Caco-2 (cell line): ENCODE results near the gene ZDHHC19. TPM values are rescaled to one million over a fixed set of nuclear protein-coding genes. Genes with fewer than 3 reads are reported as not detected.
A peak's percentile ranks its signal among the peaks of the same experiment; 100 is the strongest.

Source experiments
- BruUV-seq: library from RNA; stranded (reverse); fragments of 400-500 nt; replicated peaks from 2 replicates; lab custom pipeline; 2021; lab: Mats Ljungman, UMichigan
- CTCF ChIA-PET: fragments of 300-600 bp; sonication (Branson Sonifier 250); formaldehyde crosslinking; loops from one replicate; lab custom pipeline; 2022; ENCODE audit warnings: antibody characterized with exemption; lab: Charles Lee
- POLR2A ChIA-PET: fragments of 300-600 bp; sonication (Branson Sonifier 250); formaldehyde crosslinking; loops from one replicate; lab custom pipeline; 2022; ENCODE audit warnings: antibody characterized with exemption; lab: Charles Lee
- DNase-seq, 2 experiments: peaks; one replicate each; pipeline versions ENCODE4 v3.0.0 to v3.0.0-alpha.2; 2020 to 2022
- H3K27me3 ChIP-seq: replicated peaks from 2 replicates; pipeline ENCODE4 v1.6.0; 2011; ENCODE audit warnings: low read length; ENCODE audit not compliant: control insufficient read depth, insufficient read depth
- H3K36me3 ChIP-seq: 2 replicates; pipeline ENCODE4 v1.5.1; 2011; ENCODE audit warnings: low read length; ENCODE audit not compliant: control insufficient read depth, insufficient read depth
- H3K4me1 ChIP-seq: fragments of 250-450 bp; sonication (Bioruptor Pico); 2 replicates; pipeline ENCODE4 v1.5.1; 2020; ENCODE audit warnings: mild to moderate bottlenecking
- H3K4me3 ChIP-seq: 2 replicates; pipeline ENCODE4 v1.5.1; 2011; ENCODE audit warnings: low read depth, mild to moderate bottlenecking, control low read depth, low read length
- H3K9me3 ChIP-seq: fragments of 250-450 bp; sonication (Bioruptor Pico); 2 replicates; pipeline ENCODE4 v1.5.1; 2020; ENCODE audit warnings: mild to moderate bottlenecking, moderate library complexity
- H3K27ac Mint-ChIP-seq: one replicate; pipeline ENCODE4 v1.8.0; 2022; ENCODE audit warnings: mixed read lengths; ENCODE audit not compliant: unreplicated experiment
- H3K27me3 Mint-ChIP-seq: one replicate; pipeline ENCODE4 v1.8.0; 2022; ENCODE audit warnings: mixed read lengths; ENCODE audit not compliant: insufficient read depth, unreplicated experiment
- H3K36me3 Mint-ChIP-seq: one replicate; pipeline ENCODE4 v1.8.0; 2022; ENCODE audit warnings: mild to moderate bottlenecking, mixed read lengths; ENCODE audit not compliant: insufficient read depth, unreplicated experiment
- H3K4me1 Mint-ChIP-seq: one replicate; pipeline ENCODE4 v1.8.0; 2022; ENCODE audit warnings: low read depth, mixed read lengths; ENCODE audit not compliant: unreplicated experiment
- H3K4me3 Mint-ChIP-seq: one replicate; pipeline ENCODE4 v1.8.0; 2022; ENCODE audit warnings: mild to moderate bottlenecking, moderate library complexity, mixed read lengths; ENCODE audit not compliant: unreplicated experiment
- H3K9me3 Mint-ChIP-seq: one replicate; pipeline ENCODE4 v1.8.0; 2022; ENCODE audit warnings: mixed read lengths; ENCODE audit not compliant: unreplicated experiment
- CTCF ChIP-seq, 2 experiments: fragments of 200-600 bp in 1 of 2; IDR thresholded peaks; 1 replicate in 1 of 2; 2 replicates in 1 of 2; pipeline versions ENCODE4 v1.5.1 to v1.8.0; 2011 to 2022; ENCODE audit warnings: antibody characterized with exemption in 1 of 2, control low read depth in 1 of 2, inconsistent platforms in 1 of 2, low read depth in 1 of 2, low read length in 1 of 2, mild to moderate bottlenecking in 1 of 2, moderate library complexity in 1 of 2; ENCODE audit not compliant: insufficient read depth in 1 of 2, severe bottlenecking in 1 of 2, unreplicated experiment in 1 of 2
- intact Hi-C: fragments of 100-400 bp; cut with micrococcal nuclease; formaldehyde crosslinking; loops from one replicate; pipeline ENCODE4 v1.10.0; 2022; ENCODE audit not compliant: unreplicated experiment
- total RNA-seq: library from RNA; stranded (reverse); gene quantifications from 2 replicates; pipeline ENCODE4 v1.2.3, GENCODE V29; 2022

ZDHHC19 gene
- total RNA-seq, 1 experiment from 2014 or later, result not detected

- no peaks in the 10 kb centered on the region for H3K36me3 ChIP-seq
- H3K9me3 Mint-ChIP-seq, result no peaks in the 10 kb centered on the region
- ChIA-PET CTCF (interaction anchor here (1.3 kb wide), 1 partner anchor 136 kb away, joined by 4 read pairs; no protein-coding TSS in a partner anchor), POLR2A (no interaction called here)
- H3K27me3 ChIP-seq, result no peaks in the 10 kb centered on the region
- peaks cover 5% of the 10 kb centered on the region for H3K36me3 Mint-ChIP-seq
- no peak overlapping the region for H3K27ac Mint-ChIP-seq
- H3K27me3 Mint-ChIP-seq, result no peaks in the 10 kb centered on the region
- peaks cover 2% of the 10 kb centered on the region for H3K4me1 Mint-ChIP-seq
- no peaks in the 10 kb centered on the region; the same call in 1 of the 2 replicates for H3K9me3 ChIP-seq
- no peak for DNase-seq
- BruUV-seq, result no TSS peak
- H3K4me1 ChIP-seq, result no peaks in the 10 kb centered on the region
- intact Hi-C loops, result no loop called here
- no peak for TF ChIP-seq CTCF (IDR thresholded peaks at IDR 0.05; ENCODE audit: insufficient read depth in 1 of 2, low read depth in 1 of 2, low read length in 1 of 2, severe bottlenecking in 1 of 2, unreplicated experiment in 1 of 2)
- no peak overlapping the region for H3K4me3 Mint-ChIP-seq
- no peak overlapping the region for H3K4me3 ChIP-seq
These were observed 2.1 kb downstream of the ZDHHC19 start for GRCh38 chr3:196208942-196209695.

- peak overlapping the region; percentile 29 for H3K4me3 ChIP-seq
- peak overlapping the region; percentile 77 for H3K4me3 Mint-ChIP-seq
- no peaks in the 10 kb centered on the region for H3K4me1 ChIP-seq
- TF ChIP-seq CTCF (IDR thresholded peaks at IDR 0.05; ENCODE audit: insufficient read depth in 1 of 2, low read depth in 1 of 2, low read length in 1 of 2, severe bottlenecking in 1 of 2, unreplicated experiment in 1 of 2), result no peak
- intact Hi-C loops, result no loop called here
- no TSS peak for BruUV-seq
- POLR2A ChIA-PET, result no interaction called here
- peaks cover 5% of the 10 kb centered on the region for H3K36me3 Mint-ChIP-seq
- no peak overlapping the region for H3K27ac Mint-ChIP-seq
- CTCF ChIA-PET, result no interaction called here
- no peaks in the 10 kb centered on the region for H3K36me3 ChIP-seq
- H3K27me3 ChIP-seq, result no peaks in the 10 kb centered on the region
- no peaks in the 10 kb centered on the region; the same call in 1 of the 2 replicates for H3K9me3 ChIP-seq
- H3K4me1 Mint-ChIP-seq, result no peaks in the 10 kb centered on the region
- no peaks in the 10 kb centered on the region for H3K27me3 Mint-ChIP-seq
- DNase-seq, result peak; percentile 38 to 78
- no peaks in the 10 kb centered on the region for H3K9me3 Mint-ChIP-seq
These were observed 3.2 kb downstream of the ZDHHC19 start for GRCh38 chr3:196207833-196208607.

GRCh38 chr3:196207159-196207832 lies 3.9 kb downstream of the ZDHHC19 start:
- no peak overlapping the region for H3K27ac Mint-ChIP-seq

More at GRCh38 chr3:196207159-196207832, 3.9 kb downstream of the ZDHHC19 start:
- no peak for DNase-seq
- Mint-ChIP-seq H3K36me3 (peaks cover 5% of the 10 kb centered on the region), H3K9me3 (no peaks in the 10 kb centered on the region), H3K4me3 (peak overlapping the region; percentile 77), H3K4me1 (no peaks in the 10 kb centered on the region), H3K27me3 (no peaks in the 10 kb centered on the region)
- intact Hi-C loops, result no loop called here
- no peaks in the 10 kb centered on the region; the same call in 1 of the 2 replicates for H3K9me3 ChIP-seq
- no peaks in the 10 kb centered on the region for H3K27me3 ChIP-seq
- TF ChIP-seq CTCF (IDR thresholded peaks at IDR 0.05; ENCODE audit: insufficient read depth in 1 of 2, low read depth in 1 of 2, low read length in 1 of 2, severe bottlenecking in 1 of 2, unreplicated experiment in 1 of 2), result no peak
- no peaks in the 10 kb centered on the region for H3K36me3 ChIP-seq
- no peaks in the 10 kb centered on the region for H3K4me1 ChIP-seq
- CTCF ChIA-PET, result no interaction called here
- no TSS peak for BruUV-seq
- POLR2A ChIA-PET, result no interaction called here
- peak overlapping the region; percentile 23 for H3K4me3 ChIP-seq
